SK-MEL-5 (cell line): ENCODE results near the gene MOCS1. TPM values are rescaled to one million over a fixed set of nuclear protein-coding genes. Genes with fewer than 3 reads are reported as not detected.
"Not testable (repeated sequence)": the region's sequence is repeated elsewhere in the genome, so short reads cannot be mapped to it uniquely, and the experiment has no call there.

Experiments used
- DNase-seq: peaks from one replicate; pipeline ENCODE4 v3.0.0-alpha.2; 2016; ENCODE audit warnings: low read depth, low spot score
- in situ Hi-C: cut with HindIII; loops from 2 replicates; pipeline ENCODE4 v1.10.0; 2016; ENCODE audit warnings: low sequenced_read_pairs, high pct_unique_total_duplicates, low pct_unique_long_range_greater_than_20kb
- polyA plus RNA-seq, 2 experiments: library from polyadenylated mRNA; depleted of rRNA; stranded (reverse); fragments of >200 nt; gene quantifications; 2 replicates each; pipeline ENCODE4 v1.2.3, GENCODE V29; 2015
- total RNA-seq: library from RNA; depleted of rRNA; stranded (reverse); fragments of >200 nt; shearing (Covaris generic); gene quantifications from 2 replicates; pipeline ENCODE4 v1.2.3, GENCODE V29; 2014; rRNA removed

MOCS1 gene
- total RNA-seq = 11.3 and 12.9 TPM in 2 replicates
- 13.8 and 19.9 TPM in 2 replicates for polyA plus RNA-seq (2015; cell fraction: cytosol; rRNA removed)
- 7.4 and 8.8 TPM in 2 replicates for polyA plus RNA-seq (2015; cell fraction: nucleus; rRNA removed)

GRCh38 chr6:39934131-39934757 lies at the start of gene MOCS1:
Gene MOCS1 (minus strand): TSS chr6:39934462. CDS start chr6:39934417, 45 bp downstream.
- in situ Hi-C loops = no loop called here
- DNase-seq = peak; percentile 68

- in situ Hi-C loops = no loop called here
- DNase-seq = no peak
Measured at GRCh38 chr6:39984051-39984450, 49.8 kb upstream of the MOCS1 start.

- in situ Hi-C loops = no loop called here
- no peak for DNase-seq
Measured at GRCh38 chr6:39983193-39983592, 48.9 kb upstream of the MOCS1 start.

GRCh38 chr6:39982720-39983119 lies 48.5 kb upstream of the MOCS1 start:
- no peak for DNase-seq
- in situ Hi-C loops = no loop called here

GRCh38 chr6:39980839-39981580 lies 46.7 kb upstream of the MOCS1 start:
- in situ Hi-C loops = no loop called here

GRCh38 chr6:39979461-39980328 lies 45.4 kb upstream of the MOCS1 start:
- in situ Hi-C loops = no loop called here
- no peak for DNase-seq

More at GRCh38 chr6:39980839-39981580, 46.7 kb upstream of the MOCS1 start:
- DNase-seq = peak; percentile 76

- DNase-seq = no peak
- in situ Hi-C loops = no loop called here
Measured at GRCh38 chr6:39978240-39978639, 44.0 kb upstream of the MOCS1 start.

- no peak for DNase-seq
- in situ Hi-C loops = no loop called here
Measured at GRCh38 chr6:39973661-39974060, 39.4 kb upstream of the MOCS1 start.

- DNase-seq, in situ Hi-C loops: not testable (repeated sequence)
Measured at GRCh38 chr6:39972717-39973116, 38.5 kb upstream of the MOCS1 start.

GRCh38 chr6:39971131-39971530 lies 36.9 kb upstream of the MOCS1 start:
- DNase-seq, in situ Hi-C loops: not testable (repeated sequence)

GRCh38 chr6:39965751-39966150 lies 31.5 kb upstream of the MOCS1 start:
- in situ Hi-C loops = no loop called here
- no peak for DNase-seq

- DNase-seq = no peak
- in situ Hi-C loops = no loop called here
Measured at GRCh38 chr6:39964530-39964929, 30.3 kb upstream of the MOCS1 start.

GRCh38 chr6:39964094-39964493 lies 29.8 kb upstream of the MOCS1 start:
- in situ Hi-C loops = no loop called here
- no peak for DNase-seq

- DNase-seq = no peak
- in situ Hi-C loops = no loop called here
Measured at GRCh38 chr6:39962831-39963230, 28.6 kb upstream of the MOCS1 start.

GRCh38 chr6:39961178-39961577 lies 26.9 kb upstream of the MOCS1 start:
- no peak for DNase-seq
- in situ Hi-C loops = no loop called here

GRCh38 chr6:39958947-39959346 lies 24.7 kb upstream of the MOCS1 start:
- DNase-seq = no peak
- in situ Hi-C loops = no loop called here

- no peak for DNase-seq
- in situ Hi-C loops = no loop called here
Measured at GRCh38 chr6:39956936-39957335, 22.7 kb upstream of the MOCS1 start.

GRCh38 chr6:39953076-39953618 lies 18.9 kb upstream of the MOCS1 start:
- in situ Hi-C loops = no loop called here
- no peak for DNase-seq
